Stimulated activated naive CD4-positive, alpha-beta T cell (primary cell): ENCODE results near the gene PANK4.

Experiments used
- DNase-seq, 6 experiments: peaks; one replicate each; lab custom pipeline; 2025; lab: John Stamatoyannopoulos, UW

PANK4 gene

GRCh38 chr1:2512862-2513421 is 13.5 kb downstream of the PANK4 start:
- no peak for DNase-seq

DNA sequence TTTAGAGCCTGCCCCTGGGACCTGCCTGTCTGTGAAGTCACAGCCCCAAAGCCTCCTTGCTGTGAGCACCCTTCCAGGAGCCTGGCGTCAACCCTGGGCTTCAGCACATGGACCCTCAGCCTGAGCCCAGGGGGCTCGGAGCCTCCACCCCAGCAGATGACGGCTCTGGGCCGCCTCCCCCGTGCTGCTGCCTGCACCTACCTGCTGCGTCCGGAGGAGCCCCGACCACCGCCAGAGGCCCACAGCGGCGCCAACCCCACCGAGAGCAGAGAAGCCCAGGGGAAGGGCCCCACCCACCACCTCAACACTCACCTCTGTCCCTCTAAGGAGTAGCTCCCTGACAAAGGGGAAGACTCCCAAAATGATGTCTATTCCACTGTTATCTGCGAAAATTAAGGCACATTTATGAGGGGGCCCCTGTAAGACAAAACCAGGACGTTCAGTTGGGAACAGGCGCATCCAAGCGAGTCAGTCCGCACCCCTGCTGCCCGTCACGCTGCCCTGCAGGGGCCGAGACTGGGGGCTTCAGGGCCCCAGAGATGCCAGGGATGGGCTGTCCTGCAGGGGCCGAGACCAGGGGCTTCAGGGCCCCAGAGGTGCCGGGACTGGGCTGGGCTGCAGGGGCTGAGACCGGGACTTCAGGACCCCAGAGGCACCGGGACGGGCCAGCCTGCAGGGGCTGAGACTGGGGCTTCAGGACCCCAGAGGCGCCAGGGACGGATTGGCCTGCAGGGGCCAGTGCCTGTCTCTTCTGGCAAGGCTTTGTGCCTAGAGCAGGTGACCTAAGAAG is 15.8 kb downstream of the PANK4 start:
- no peak for DNase-seq

GRCh38 chr1:2509589-2509988 is 16.8 kb downstream of the PANK4 start:
- no peak for DNase-seq

DNA sequence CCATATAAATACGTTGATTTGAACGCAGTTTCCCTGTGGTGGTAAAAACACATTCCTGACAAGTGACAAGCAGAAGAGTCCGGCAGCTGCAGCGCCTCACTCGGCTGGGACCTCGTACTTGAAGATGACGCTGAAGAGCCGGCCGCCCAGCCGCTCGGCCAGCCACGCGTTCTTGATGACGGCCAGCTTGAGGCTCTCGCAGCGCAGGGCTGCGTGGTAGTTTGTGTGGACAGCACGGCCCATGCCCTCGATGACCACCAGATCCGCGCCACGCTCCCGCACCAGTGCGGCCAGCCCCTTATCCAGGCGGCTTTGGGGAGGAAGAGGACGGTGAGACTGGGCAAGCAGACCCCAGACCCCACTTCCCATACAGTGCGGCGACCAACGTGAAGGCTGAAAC is 17.6 kb downstream of the PANK4 start:
- no peak for DNase-seq

DNA sequence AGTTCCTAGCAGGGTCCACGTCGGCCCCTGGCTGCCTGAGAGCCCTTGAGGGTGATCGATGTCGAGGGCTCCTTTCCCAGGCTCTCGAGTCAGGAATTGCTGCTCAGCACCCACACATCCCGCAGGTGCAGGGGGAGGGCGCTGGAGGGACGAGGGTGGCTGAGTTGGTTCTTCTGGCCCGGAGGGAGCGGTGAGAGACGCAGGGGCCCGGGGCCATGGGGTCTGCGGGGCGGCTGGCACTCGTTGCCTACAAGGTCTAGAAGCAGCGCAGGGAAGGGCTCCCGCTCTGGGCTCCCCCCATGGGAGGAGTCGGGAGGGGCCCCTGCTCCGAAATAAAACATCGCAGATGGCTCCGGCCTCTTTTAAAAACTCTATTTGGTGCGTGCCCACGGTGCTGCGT is 18.2 kb downstream of the PANK4 start:
- no peak for DNase-seq

GRCh38 chr1:2507744-2508155 is 18.6 kb downstream of the PANK4 start:
- no peak for DNase-seq

DNA sequence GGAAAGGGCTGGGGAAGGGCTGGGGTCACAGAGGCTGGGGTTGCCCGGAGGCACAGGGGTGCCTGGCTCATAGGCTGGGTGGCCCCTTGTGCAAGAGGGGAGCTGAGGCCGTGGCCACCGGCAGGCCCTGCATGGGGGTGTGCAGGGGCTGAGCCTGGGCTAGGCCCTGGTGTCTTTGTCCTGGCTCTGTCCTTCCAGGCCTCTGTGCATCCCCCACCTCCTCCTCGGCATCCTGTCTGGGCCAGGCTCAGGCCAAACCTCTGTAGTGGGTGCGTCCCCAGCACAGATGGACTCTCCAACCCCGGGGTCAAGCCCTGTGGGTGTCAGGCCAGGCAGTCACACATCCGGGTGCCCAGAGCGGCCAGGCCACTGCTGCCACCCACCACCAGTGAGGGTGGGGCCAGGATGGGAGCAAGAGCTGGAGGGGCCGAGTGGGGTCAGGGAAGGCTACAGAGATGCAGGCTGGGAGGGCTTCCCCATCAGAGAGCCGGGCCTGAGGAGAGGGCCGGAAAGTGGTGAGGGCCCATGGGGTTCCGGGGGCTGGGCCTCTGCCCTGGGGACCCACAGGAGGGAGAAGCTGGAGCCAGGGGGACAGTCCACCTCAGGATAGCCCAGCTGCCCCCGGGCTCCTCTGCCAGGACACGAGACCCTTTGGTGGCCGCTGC is 19.4 kb downstream of the PANK4 start:
- no peak for DNase-seq

GRCh38 chr1:2506007-2506860 is 20.2 kb downstream of the PANK4 start:
- DNase-seq, result no peak

DNA sequence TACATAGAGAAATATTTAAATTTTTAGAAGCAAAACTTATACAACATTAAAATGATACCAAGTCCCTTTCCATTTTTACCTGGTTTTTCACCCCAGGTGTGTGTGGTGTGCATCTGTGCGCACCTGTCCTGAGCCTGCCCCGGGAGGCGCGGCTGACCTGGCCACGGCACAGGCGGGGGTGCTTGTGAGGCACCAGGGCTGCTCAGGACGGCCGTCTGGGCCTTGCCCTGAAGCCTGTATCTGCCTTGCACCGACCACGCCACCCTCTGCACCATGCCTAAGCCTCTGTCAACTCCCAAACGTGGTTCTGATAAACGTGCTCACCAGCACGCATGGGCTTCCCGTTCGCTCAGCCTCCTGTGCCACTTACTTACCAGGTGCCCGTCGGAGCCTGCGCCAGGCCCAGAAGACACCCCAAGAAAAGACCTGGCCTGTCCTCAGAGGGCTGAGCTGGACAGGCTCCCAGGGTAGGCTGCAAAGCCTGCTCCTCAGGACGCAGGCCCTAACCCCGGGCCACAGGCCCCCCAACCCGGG is 20.9 kb downstream of the PANK4 start:
- DNase-seq, result no peak

GRCh38 chr1:2504949-2505272 is 21.5 kb downstream of the PANK4 start:
- no peak for DNase-seq

DNA sequence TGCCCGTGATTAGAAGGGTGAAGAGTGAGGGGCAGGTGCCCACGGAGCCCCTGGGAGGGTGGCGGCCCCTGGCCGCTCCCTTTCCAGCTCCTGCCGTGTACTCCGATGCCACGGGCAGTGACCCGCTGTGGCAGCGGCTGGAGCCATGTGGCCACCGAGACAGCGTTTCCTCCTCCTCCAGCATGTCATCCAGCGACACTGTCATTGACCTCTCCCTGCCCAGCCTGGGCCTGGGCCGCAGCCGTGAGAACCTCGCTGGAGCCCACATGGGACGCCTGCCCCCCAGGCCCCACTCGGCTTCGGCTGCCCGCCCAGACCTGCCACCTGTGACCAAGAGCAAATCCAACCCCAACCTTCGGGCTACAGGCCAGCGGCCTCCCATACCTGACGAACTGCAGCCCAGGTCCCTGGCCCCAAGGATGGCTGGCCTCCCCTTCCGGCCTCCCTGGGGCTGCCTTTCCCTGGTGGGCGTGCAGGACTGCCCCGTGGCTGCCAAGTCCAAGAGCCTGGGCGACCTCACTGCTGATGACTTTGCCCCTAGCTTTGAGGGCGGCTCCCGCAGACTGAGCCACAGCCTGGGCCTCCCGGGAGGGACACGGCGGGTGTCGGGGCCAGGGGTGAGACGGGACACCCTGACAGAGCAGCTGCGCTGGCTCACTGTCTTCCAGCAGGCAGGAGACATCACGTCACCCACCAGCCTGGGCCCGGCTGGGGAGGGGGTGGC is 22.0 kb downstream of the PANK4 start:
- DNase-seq, result no peak

DNA sequence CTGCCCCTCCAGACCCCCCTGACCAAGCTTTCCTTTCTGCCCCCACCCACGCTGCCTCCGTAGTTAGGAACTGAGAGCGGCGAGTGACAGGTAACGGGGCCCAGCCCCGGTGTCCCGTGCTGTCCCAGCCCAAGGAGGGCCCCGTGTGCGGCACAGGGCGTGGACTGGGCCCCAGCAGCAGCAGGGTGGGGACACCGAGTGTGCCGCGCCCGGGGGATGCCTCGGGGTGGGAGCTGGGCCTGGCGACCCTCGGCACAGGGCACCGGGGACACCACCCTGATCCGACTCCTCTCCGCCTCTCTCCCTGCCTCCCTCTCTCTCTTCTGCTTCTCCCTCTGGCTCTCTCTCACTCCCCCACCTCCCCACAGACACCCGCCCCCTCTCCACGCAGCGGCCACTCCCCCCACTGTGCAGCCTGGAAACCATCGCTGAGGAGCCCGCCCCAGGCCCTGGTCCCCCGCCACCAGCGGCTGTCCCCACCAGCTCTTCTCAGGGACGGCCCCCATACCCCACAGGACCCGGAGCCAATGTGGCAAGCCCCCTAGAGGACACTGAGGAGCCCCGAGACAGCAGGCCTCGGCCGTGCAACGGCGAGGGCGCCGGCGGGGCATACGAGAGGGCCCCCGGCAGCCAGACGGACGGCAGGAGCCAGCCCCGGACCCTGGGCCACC is 22.7 kb downstream of the PANK4 start:
- DNase-seq, result no peak

DNA sequence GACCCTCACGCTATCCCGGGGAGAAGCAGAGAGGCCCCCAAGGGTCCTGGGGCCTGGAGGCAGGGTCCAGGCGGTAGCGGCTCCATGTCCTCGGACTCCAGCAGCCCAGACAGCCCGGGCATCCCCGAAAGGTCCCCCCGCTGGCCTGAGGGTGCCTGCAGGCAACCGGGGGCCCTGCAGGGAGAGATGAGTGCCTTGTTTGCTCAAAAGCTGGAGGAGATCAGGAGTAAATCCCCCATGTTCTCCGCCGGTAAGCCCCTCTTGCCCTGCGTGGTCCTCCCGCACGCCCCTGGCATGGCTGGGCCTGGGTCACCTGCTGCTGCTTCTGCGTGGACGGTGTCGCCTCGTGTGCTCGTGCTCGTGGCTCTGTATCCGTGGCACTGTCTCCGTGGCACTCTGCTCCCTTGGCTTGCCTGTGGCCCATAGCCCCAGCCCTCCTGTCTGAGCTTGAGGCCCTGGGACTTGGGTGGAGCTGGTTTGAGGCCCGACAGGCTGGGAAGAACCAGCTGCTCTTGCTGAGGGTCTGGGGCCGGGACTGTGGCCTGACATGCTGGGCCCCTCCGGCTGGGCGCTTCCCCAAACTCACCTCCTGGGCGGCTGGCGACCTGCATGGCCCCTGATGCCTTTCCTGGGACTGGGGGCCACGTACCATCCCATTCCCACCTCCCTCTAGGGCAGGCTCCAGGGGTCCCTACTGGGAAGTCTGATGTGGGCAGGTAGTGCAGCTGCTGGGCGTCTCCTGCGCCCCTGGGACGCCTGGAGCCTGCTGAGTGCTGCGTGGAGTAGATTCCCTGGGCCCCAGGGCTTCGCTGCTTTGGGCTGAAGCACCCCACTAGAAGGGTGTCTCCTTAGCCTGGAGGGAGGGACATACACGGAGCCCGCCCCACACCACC is 23.5 kb downstream of the PANK4 start:
- DNase-seq, result no peak

- no peak for DNase-seq
These were observed 24.2 kb downstream of the PANK4 start for GRCh38 chr1:2502210-2502609.

DNA sequence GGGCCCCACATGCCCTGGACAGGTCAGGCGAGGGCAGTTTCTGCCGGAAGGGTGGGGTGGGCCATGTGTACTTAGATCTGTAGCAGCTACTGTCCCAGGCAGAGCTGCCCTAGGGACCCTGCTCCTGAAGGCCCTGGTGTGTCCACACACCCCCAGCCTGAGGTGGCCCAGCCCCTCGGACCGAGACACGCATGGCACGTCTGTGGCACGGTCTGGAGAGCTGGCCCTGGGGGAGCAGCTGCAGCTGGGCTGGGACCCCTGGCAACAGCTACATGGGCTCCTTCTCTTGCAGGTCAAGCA is 24.6 kb downstream of the PANK4 start:
- DNase-seq, result no peak

DNA sequence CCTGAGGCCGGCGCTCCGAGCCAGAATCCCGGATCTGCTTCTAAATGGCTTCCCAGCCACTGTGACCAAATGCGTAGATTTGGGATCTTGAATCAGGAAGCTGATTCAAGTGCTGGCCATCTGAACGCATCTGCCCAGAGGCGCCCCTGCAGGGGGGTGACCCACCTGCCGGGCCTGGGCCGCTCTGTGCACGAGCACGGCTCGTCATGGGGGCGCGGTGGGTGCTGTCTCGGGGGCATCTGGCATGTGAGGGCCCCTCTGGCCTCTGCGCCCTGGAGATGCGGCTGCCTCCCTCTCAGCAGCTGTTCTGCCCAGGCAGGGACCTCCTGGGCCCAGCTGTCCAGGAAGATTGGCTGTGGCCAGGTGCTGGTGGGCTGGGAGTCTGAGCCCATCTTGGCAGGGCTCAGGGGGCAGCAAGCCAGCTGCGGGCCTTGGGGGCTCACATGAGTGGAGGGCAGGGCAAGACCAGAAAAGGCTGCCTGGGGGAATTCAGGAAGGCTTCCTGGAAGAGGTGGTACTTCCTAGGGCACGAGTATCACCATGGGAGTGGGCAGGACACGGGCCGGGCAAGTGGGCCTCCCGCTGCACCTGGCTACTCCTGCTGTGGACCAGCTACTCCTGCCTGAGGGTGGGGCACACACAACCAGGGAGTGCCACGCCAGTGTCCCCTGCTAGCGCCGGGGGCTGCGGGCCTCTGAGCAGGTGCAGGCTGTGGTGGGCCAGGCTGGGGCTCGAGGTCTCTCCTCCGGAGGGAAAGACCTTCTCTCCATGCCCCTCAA is 25.2 kb downstream of the PANK4 start:
- no peak for DNase-seq

DNA sequence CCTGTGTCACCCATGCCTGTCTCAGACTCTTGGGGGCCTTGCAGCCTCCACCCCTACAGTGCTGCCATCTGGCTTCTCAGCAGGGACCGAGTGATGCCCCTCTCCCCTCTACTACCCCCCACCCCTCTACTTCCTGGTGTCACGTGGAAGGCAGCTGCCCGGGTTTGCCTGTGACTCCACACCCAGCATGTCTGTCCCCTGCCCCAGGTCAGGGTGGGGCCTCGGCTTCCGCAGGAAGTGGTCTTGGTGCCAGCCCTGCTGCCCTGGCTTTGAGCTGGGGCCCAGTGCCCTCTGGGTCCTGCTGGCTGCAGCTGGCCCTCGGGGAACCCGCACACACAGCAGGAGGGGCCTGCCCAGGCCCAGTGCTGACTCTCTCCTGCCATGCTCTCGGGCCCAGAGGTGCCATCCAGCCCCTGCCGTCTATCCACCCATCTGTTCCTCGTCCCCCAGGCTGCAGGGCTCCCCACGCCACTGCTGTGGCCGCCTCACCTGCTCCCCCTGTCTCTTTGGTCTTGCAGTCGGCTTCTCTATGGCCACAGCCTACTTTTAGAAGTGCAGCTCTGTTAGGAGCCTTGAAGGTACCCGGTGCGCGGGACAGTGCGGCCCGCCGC is 26.3 kb downstream of the PANK4 start:
- peak in 1 of 6 experiments; percentile 27 for DNase-seq

GRCh38 chr1:2499260-2499659 is 27.1 kb downstream of the PANK4 start:
- no peak for DNase-seq

GRCh38 chr1:2498648-2499047 is 27.7 kb downstream of the PANK4 start:
- no peak for DNase-seq
